ENCODE measurements around the gene AGFG2. TPM values are rescaled to one million over a fixed set of nuclear protein-coding genes. Genes with fewer than 3 reads are reported as not detected.
A peak's percentile ranks its signal among the peaks of the same experiment; 100 is the strongest.

AGFG2 gene
- total RNA-seq, 1 experiment from 2014 or later = 42.5 TPM

DNA sequence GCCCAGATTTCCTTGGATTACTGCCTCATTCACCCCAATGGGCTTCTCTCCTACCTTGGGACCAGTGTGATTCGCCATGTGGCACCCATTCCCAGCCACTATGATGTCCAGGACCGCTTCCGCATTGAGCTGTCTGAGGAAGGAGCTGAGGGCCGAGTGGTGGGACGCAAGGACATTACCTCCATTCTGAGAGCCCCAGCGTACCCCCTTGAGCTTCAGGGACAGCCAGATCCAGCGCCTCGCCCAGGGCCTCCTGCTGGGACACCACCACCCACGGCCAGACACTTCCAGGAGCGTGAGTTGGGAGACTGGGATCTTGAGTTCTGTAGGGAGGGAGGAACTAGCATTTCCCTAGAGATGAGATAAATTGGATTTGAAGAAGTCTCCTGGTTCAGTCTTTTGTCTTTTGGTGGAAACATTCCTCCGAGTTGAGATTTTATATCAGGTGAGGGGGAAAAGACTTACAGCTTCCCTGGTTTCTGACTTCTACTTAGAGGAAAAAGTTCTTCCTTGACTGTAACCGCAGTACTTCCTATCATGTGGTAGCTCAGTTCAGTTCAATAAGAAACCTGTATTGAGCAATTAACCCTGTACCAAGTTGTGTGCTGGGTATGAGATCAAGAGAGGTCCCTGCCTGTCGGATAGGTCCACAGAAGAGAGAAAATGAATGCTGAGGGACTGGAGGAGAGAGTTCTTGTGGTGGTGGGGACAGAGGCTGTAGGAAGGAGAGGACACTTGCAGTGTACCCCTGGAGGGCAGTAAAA is 74.6 kb downstream of the AGFG2 start:
- H3K9me3 ChIP-seq (ENCODE audit: control insufficient read depth, insufficient read depth, low read depth, low read length) = no peaks in the 10 kb centered on the region
- no peak overlapping the region for H3K27ac ChIP-seq (ENCODE audit: low read length)
- no peaks in the 10 kb centered on the region for H3K36me3 ChIP-seq (ENCODE audit: control insufficient read depth, insufficient read depth, low read length)
- BruUV-seq (replicated peaks) = no TSS peak
- no peaks in the 10 kb centered on the region for H3K27me3 ChIP-seq (ENCODE audit: control insufficient read depth, insufficient read depth, low read length)
- peaks cover 5% of the 10 kb centered on the region for H3K4me1 ChIP-seq (ENCODE audit: control insufficient read depth, insufficient read depth, low read length)
- TF ChIP-seq TCF7L2 (IDR thresholded peaks at IDR 0.05; ENCODE audit: low read depth, low read length) = no peak
- TF ChIP-seq, protein P1, sequence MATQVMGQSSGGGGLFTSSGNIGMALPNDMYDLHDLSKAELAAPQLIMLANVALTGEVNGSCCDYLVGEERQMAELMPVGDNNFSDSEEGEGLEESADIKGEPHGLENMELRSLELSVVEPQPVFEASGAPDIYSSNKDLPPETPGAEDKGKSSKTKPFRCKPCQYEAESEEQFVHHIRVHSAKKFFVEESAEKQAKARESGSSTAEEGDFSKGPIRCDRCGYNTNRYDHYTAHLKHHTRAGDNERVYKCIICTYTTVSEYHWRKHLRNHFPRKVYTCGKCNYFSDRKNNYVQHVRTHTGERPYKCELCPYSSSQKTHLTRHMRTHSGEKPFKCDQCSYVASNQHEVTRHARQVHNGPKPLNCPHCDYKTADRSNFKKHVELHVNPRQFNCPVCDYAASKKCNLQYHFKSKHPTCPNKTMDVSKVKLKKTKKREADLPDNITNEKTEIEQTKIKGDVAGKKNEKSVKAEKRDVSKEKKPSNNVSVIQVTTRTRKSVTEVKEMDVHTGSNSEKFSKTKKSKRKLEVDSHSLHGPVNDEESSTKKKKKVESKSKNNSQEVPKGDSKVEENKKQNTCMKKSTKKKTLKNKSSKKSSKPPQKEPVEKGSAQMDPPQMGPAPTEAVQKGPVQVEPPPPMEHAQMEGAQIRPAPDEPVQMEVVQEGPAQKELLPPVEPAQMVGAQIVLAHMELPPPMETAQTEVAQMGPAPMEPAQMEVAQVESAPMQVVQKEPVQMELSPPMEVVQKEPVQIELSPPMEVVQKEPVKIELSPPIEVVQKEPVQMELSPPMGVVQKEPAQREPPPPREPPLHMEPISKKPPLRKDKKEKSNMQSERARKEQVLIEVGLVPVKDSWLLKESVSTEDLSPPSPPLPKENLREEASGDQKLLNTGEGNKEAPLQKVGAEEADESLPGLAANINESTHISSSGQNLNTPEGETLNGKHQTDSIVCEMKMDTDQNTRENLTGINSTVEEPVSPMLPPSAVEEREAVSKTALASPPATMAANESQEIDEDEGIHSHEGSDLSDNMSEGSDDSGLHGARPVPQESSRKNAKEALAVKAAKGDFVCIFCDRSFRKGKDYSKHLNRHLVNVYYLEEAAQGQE (IDR thresholded peaks at IDR 0.05; ENCODE audit: insufficient read depth in 1 of 2, low read depth in 2 of 2, low read length in 1 of 2) = no peak
- TF ChIP-seq CTCF (IDR thresholded peaks at IDR 0.05) = no peak
- TF ChIP-seq POLR2AphosphoS5 (IDR thresholded peaks at IDR 0.05; ENCODE audit: low read depth, low read length) = no peak
- TF ChIP-seq SIN3A (IDR thresholded peaks at IDR 0.05; ENCODE audit: borderline replicate concordance, insufficient read depth, low read depth, low read length) = no peak
- in situ Hi-C loops (cut with HindIII; ENCODE audit: low pct_unique_long_range_greater_than_20kb, low sequenced_read_pairs) (no loop called here), intact Hi-C loops (cut with micrococcal nuclease; ENCODE audit: unreplicated experiment) (no loop called here)
- POLR2A ChIA-PET = interaction anchor here (0.5 kb wide), 1 partner anchor 1131 kb away, joined by 6 read pairs; no protein-coding TSS in a partner anchor
- no peak for DNase-seq (ENCODE audit: low read depth, low spot score)
- CTCF ChIA-PET = interaction anchor here (1.2 to 1.5 kb wide), 2 partner anchors 19 to 78 kb away, joined by 4 to 6 read pairs; no protein-coding TSS in a partner anchor
- peak overlapping the region; percentile 80 to 82 for H3K4me3 ChIP-seq (ENCODE audit: low read depth in 2 of 2, low read length in 2 of 2)
- no peak for ATAC-seq

- no peak for ATAC-seq
- ChIA-PET POLR2A (no interaction called here), CTCF (interaction anchor here (1.2 kb wide), 1 partner anchor 77 kb away, joined by 4 read pairs; no protein-coding TSS in a partner anchor)
- BruUV-seq (replicated peaks) = no TSS peak
- no peaks in the 10 kb centered on the region for H3K9me3 ChIP-seq (ENCODE audit: control insufficient read depth, insufficient read depth, low read depth, low read length)
- in situ Hi-C loops (cut with HindIII; ENCODE audit: low pct_unique_long_range_greater_than_20kb, low sequenced_read_pairs) (no loop called here), intact Hi-C loops (cut with micrococcal nuclease; ENCODE audit: unreplicated experiment) (no loop called here)
- peaks cover 5% of the 10 kb centered on the region for H3K4me1 ChIP-seq (ENCODE audit: control insufficient read depth, insufficient read depth, low read length)
- H3K27ac ChIP-seq (ENCODE audit: low read length) = no peak overlapping the region
- H3K4me3 ChIP-seq (ENCODE audit: low read depth in 2 of 2, low read length in 2 of 2) = no peak overlapping the region
- TF ChIP-seq, protein P1 (IDR thresholded peaks at IDR 0.05; ENCODE audit: insufficient read depth in 1 of 2, low read depth in 2 of 2, low read length in 1 of 2) = no peak
- TF ChIP-seq TCF7L2 (IDR thresholded peaks at IDR 0.05; ENCODE audit: low read depth, low read length) (no peak), SIN3A (IDR thresholded peaks at IDR 0.05; ENCODE audit: borderline replicate concordance, insufficient read depth, low read depth, low read length) (no peak), POLR2AphosphoS5 (IDR thresholded peaks at IDR 0.05; ENCODE audit: low read depth, low read length) (no peak), CTCF (IDR thresholded peaks at IDR 0.05) (no peak)
- no peak for DNase-seq (ENCODE audit: low read depth, low spot score)
- no peaks in the 10 kb centered on the region for H3K27me3 ChIP-seq (ENCODE audit: control insufficient read depth, insufficient read depth, low read length)
- no peaks in the 10 kb centered on the region for H3K36me3 ChIP-seq (ENCODE audit: control insufficient read depth, insufficient read depth, low read length)
Observed at GRCh38 chr7:100614308-100614861, 75.4 kb downstream of the AGFG2 start.

All from Panc1 (cell line).